GM23338 (cell line): ENCODE measurements around the gene TNFRSF17. TPM values are rescaled to one million over a fixed set of nuclear protein-coding genes. Genes with fewer than 3 reads are reported as not detected.

Experiments used
- ATAC-seq: fragments of 200-7000 bp; cut with Tn5 transposase; 3 replicates; pipeline ENCODE4 v1.9.1; 2020
- DNase-seq: peaks from one replicate; pipeline ENCODE4 v3.0.0-alpha.2; 2015; ENCODE audit warnings: low spot score
- H2AFZ ChIP-seq: fragments of 200-600 bp; sonication (generic); 2 replicates; pipeline ENCODE4 v1.8.0; 2016; ENCODE audit warnings: antibody characterized with exemption, mild to moderate bottlenecking, moderate library complexity
- H3F3A ChIP-seq: fragments of 200-600 bp; sonication (generic); replicated peaks from 2 replicates; pipeline ENCODE4 v1.8.0; 2017; ENCODE audit warnings: antibody characterized with exemption, mixed run types, low read depth
- H3K27ac ChIP-seq: fragments of 200-600 bp; sonication (generic); 2 replicates; pipeline ENCODE4 v1.6.1; 2016; ENCODE audit warnings: low read depth
- H3K27me3 ChIP-seq: fragments of 200-600 bp; sonication (generic); 2 replicates; pipeline ENCODE4 v1.8.0; 2016; ENCODE audit warnings: mild to moderate bottlenecking, mixed run types, moderate library complexity; ENCODE audit not compliant: insufficient read depth
- H3K36me3 ChIP-seq: fragments of 200-600 bp; sonication (generic); 2 replicates; pipeline ENCODE4 v1.8.0; 2016; ENCODE audit warnings: mild to moderate bottlenecking; ENCODE audit not compliant: insufficient read depth
- H3K4me1 ChIP-seq: fragments of 200-600 bp; sonication (generic); 2 replicates; pipeline ENCODE4 v1.8.0; 2016; ENCODE audit warnings: mild to moderate bottlenecking, moderate library complexity; ENCODE audit not compliant: insufficient read depth
- H3K4me2 ChIP-seq: fragments of 200-600 bp; sonication (generic); 2 replicates; pipeline ENCODE4 v1.7.1; 2017; ENCODE audit warnings: mixed run types
- H3K4me3 ChIP-seq: fragments of 200-600 bp; sonication (generic); 2 replicates; pipeline ENCODE4 v1.6.1; 2016; ENCODE audit warnings: mixed run types
- H3K79me2 ChIP-seq: fragments of 200-600 bp; sonication (generic); replicated peaks from 2 replicates; pipeline ENCODE4 v1.8.0; 2017; ENCODE audit warnings: mild to moderate bottlenecking; ENCODE audit not compliant: insufficient read depth
- H3K9me2 ChIP-seq: fragments of 200-600 bp; sonication (generic); 2 replicates; pipeline ENCODE4 v1.8.0; 2017; ENCODE audit not compliant: insufficient read depth
- H4K20me1 ChIP-seq: fragments of 200-600 bp; sonication (generic); replicated peaks from 2 replicates; pipeline ENCODE4 v1.8.0; 2017; ENCODE audit warnings: mild to moderate bottlenecking; ENCODE audit not compliant: insufficient read depth
- H3K27ac Mint-ChIP-seq: 2 replicates; pipeline ENCODE4 v1.8.0; 2020; ENCODE audit warnings: inconsistent platforms, mild to moderate bottlenecking, moderate library complexity, mixed read lengths
- H3K27me3 Mint-ChIP-seq: 3 replicates; pipeline ENCODE4 v1.8.0; 2022; ENCODE audit warnings: low read depth, mild to moderate bottlenecking, moderate library complexity, mixed read lengths, inconsistent platforms; ENCODE audit not compliant: insufficient read depth, poor library complexity
- H3K36me3 Mint-ChIP-seq: 3 replicates; pipeline ENCODE4 v1.8.0; 2021; ENCODE audit warnings: low read depth, mild to moderate bottlenecking, inconsistent platforms, moderate library complexity, mixed read lengths
- H3K4me1 Mint-ChIP-seq: 3 replicates; pipeline ENCODE4 v1.8.0; 2020; ENCODE audit warnings: mild to moderate bottlenecking, inconsistent platforms, mixed read lengths
- H3K4me3 Mint-ChIP-seq: 3 replicates; pipeline ENCODE4 v1.8.0; 2021; ENCODE audit warnings: moderate library complexity, mild to moderate bottlenecking, inconsistent platforms, mixed read lengths
- H3K9me3 Mint-ChIP-seq: 3 replicates; pipeline ENCODE4 v1.8.0; 2020; ENCODE audit warnings: moderate library complexity, mild to moderate bottlenecking, inconsistent platforms, mixed read lengths
- CREB1 ChIP-seq: fragments of 250-450 bp; sonication (Bioruptor Pico); IDR thresholded peaks from 2 replicates; pipeline ENCODE4 v1.5.0; 2020; ENCODE audit warnings: low read depth, mild to moderate bottlenecking, moderate library complexity
- EZH2 ChIP-seq: fragments of 200-600 bp; sonication (generic); IDR thresholded peaks from one replicate; pipeline ENCODE4 v1.8.0; 2017; ENCODE audit warnings: antibody characterized with exemption, mild to moderate bottlenecking, low read depth; ENCODE audit not compliant: unreplicated experiment
- EZH2phosphoT487 ChIP-seq: fragments of 200-600 bp; sonication (generic); IDR thresholded peaks from one replicate; pipeline ENCODE4 v1.8.1; 2018; ENCODE audit warnings: antibody characterized with exemption; ENCODE audit not compliant: unreplicated experiment
- JUNB ChIP-seq: IDR thresholded peaks from one replicate; pipeline ENCODE4 v1.6.1; 2016; ENCODE audit warnings: antibody characterized with exemption; ENCODE audit not compliant: unreplicated experiment
- NANOG ChIP-seq: IDR thresholded peaks from 2 replicates; pipeline ENCODE4 v1.6.1; 2016; ENCODE audit warnings: antibody characterized with exemption, borderline replicate concordance
- POLR2AphosphoS5 ChIP-seq: IDR thresholded peaks from 2 replicates; pipeline ENCODE4 v1.6.1; 2016; ENCODE audit warnings: antibody characterized with exemption, low read depth
- STAT1 ChIP-seq: IDR thresholded peaks from one replicate; pipeline ENCODE4 v1.6.1; 2016; ENCODE audit warnings: antibody characterized with exemption; ENCODE audit not compliant: unreplicated experiment
- ZNF114 ChIP-seq: fragments of 250-450 bp; sonication (Bioruptor Pico); IDR thresholded peaks from 2 replicates; pipeline ENCODE4 v1.5.0; 2020; ENCODE audit warnings: mild to moderate bottlenecking, moderate library complexity
- ZNF331 ChIP-seq: fragments of 250-450 bp; sonication (Bioruptor Pico); IDR thresholded peaks from 2 replicates; pipeline ENCODE4 v1.5.0; 2020; ENCODE audit warnings: low read depth, mild to moderate bottlenecking, moderate library complexity
- polyA plus RNA-seq: library from polyadenylated mRNA; unstranded; fragments of >200 nt; fragmentation: Nextera tagmentation; extraction: Ambion mirVana; gene quantifications from 2 replicates; pipeline ENCODE4 v1.2.1, GENCODE V29; 2016
- total RNA-seq: library from RNA; depleted of rRNA; stranded (reverse); fragments of >200 nt; shearing (Covaris generic); gene quantifications from 2 replicates; pipeline ENCODE4 v1.2.3, GENCODE V29; 2014
- TF ChIP-seq, protein P1 (sequence below): IDR thresholded peaks from 2 replicates; pipeline ENCODE4 v1.6.1; 2016; ENCODE audit warnings: antibody characterized with exemption
- TF ChIP-seq, protein P2 (sequence below): IDR thresholded peaks from one replicate; pipeline ENCODE4 v1.6.1; 2018; ENCODE audit warnings: antibody characterized with exemption; ENCODE audit not compliant: unreplicated experiment
- TF ChIP-seq, protein P3 (sequence below): fragments of 250-450 bp; sonication (Bioruptor Pico); IDR thresholded peaks from 2 replicates; pipeline ENCODE4 v1.5.0; 2020; ENCODE audit warnings: mild to moderate bottlenecking, moderate library complexity
- TF ChIP-seq, protein P4 (sequence below), 2 experiments: fragments of 200-600 bp in 1 of 2; sonication (generic) in 1 of 2; conservative IDR thresholded peaks; 2 replicates each; pipeline versions ENCODE4 v1.5.1 to v1.6.1; 2016 to 2017; ENCODE audit warnings: antibody characterized with exemption in 2 of 2, low read depth in 2 of 2, mild to moderate bottlenecking in 2 of 2, moderate library complexity in 1 of 2

The TNFRSF17 gene
- total and polyA plus RNA-seq, 2 experiments from 2014 or later, result not detected

DNA sequence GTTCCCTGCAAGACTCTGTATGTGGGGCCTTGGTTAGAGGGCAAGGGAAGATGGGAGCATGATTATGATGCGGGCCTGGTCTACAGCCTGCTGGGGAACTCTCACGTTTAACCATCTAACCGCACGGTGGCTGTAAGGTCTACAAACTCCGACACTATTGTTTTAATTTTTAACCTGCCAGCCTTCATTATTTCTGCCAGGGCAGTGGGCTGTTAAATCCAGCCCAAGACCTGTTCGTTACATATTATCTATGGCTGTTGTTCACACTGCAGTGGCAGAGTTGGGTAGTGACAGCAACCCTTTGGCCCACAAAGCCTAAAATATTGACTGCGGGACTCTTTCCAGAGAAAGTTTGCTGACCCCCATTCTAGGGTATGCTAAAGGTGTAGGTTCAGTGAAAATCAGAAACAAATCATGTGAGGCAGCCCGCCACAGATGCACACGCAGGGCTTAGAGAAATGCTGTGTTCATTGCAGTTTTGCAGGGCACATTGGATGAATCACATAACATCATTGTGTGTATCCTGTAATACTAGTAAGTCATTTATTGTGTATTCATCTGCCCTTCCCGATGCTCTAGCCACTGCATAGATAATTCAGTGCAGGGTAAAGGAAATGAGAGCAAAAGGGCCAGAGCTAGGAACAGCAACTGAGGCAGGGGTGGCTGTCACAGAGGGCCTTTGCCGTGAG lies 25.8 kb downstream of the TNFRSF17 start:
- 0 out of 2 replicates have a peak, but pooled peaks cover 4% of the 10 kb centered on the region for H3K4me1 ChIP-seq
- Mint-ChIP-seq H3K36me3 (no peaks in the 10 kb centered on the region), H3K9me3 (no peaks in the 10 kb centered on the region), H3K4me1 (peaks cover 10% of the 10 kb centered on the region), H3K27ac (no peak overlapping the region), H3K27me3 (peaks cover 1% of the 10 kb centered on the region), H3K4me3 (no peak overlapping the region)
- H2AFZ ChIP-seq, result no peak overlapping the region
- no peaks in the 10 kb centered on the region for H3F3A ChIP-seq
- no peaks in the 10 kb centered on the region; the same call in 1 of the 2 replicates for H3K79me2 ChIP-seq
- no peak overlapping the region for H3K4me2 ChIP-seq
- no peaks in the 10 kb centered on the region for H3K36me3 ChIP-seq
- no peaks in the 10 kb centered on the region for H3K27me3 ChIP-seq
- TF ChIP-seq EZH2 (no peak), CREB1 (no peak), NANOG (no peak), JUNB (no peak), EZH2phosphoT487 (no peak), ZNF331 (CRISPR knock-in tag) (no peak), ZNF114 (CRISPR knock-in tag) (no peak), POLR2AphosphoS5 (no peak), STAT1 (no peak)
- TF ChIP-seq, protein P1, sequence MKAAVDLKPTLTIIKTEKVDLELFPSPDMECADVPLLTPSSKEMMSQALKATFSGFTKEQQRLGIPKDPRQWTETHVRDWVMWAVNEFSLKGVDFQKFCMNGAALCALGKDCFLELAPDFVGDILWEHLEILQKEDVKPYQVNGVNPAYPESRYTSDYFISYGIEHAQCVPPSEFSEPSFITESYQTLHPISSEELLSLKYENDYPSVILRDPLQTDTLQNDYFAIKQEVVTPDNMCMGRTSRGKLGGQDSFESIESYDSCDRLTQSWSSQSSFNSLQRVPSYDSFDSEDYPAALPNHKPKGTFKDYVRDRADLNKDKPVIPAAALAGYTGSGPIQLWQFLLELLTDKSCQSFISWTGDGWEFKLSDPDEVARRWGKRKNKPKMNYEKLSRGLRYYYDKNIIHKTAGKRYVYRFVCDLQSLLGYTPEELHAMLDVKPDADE, result no peak
- TF ChIP-seq, protein P2, sequence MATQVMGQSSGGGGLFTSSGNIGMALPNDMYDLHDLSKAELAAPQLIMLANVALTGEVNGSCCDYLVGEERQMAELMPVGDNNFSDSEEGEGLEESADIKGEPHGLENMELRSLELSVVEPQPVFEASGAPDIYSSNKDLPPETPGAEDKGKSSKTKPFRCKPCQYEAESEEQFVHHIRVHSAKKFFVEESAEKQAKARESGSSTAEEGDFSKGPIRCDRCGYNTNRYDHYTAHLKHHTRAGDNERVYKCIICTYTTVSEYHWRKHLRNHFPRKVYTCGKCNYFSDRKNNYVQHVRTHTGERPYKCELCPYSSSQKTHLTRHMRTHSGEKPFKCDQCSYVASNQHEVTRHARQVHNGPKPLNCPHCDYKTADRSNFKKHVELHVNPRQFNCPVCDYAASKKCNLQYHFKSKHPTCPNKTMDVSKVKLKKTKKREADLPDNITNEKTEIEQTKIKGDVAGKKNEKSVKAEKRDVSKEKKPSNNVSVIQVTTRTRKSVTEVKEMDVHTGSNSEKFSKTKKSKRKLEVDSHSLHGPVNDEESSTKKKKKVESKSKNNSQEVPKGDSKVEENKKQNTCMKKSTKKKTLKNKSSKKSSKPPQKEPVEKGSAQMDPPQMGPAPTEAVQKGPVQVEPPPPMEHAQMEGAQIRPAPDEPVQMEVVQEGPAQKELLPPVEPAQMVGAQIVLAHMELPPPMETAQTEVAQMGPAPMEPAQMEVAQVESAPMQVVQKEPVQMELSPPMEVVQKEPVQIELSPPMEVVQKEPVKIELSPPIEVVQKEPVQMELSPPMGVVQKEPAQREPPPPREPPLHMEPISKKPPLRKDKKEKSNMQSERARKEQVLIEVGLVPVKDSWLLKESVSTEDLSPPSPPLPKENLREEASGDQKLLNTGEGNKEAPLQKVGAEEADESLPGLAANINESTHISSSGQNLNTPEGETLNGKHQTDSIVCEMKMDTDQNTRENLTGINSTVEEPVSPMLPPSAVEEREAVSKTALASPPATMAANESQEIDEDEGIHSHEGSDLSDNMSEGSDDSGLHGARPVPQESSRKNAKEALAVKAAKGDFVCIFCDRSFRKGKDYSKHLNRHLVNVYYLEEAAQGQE, result no peak
- TF ChIP-seq, protein P3, sequence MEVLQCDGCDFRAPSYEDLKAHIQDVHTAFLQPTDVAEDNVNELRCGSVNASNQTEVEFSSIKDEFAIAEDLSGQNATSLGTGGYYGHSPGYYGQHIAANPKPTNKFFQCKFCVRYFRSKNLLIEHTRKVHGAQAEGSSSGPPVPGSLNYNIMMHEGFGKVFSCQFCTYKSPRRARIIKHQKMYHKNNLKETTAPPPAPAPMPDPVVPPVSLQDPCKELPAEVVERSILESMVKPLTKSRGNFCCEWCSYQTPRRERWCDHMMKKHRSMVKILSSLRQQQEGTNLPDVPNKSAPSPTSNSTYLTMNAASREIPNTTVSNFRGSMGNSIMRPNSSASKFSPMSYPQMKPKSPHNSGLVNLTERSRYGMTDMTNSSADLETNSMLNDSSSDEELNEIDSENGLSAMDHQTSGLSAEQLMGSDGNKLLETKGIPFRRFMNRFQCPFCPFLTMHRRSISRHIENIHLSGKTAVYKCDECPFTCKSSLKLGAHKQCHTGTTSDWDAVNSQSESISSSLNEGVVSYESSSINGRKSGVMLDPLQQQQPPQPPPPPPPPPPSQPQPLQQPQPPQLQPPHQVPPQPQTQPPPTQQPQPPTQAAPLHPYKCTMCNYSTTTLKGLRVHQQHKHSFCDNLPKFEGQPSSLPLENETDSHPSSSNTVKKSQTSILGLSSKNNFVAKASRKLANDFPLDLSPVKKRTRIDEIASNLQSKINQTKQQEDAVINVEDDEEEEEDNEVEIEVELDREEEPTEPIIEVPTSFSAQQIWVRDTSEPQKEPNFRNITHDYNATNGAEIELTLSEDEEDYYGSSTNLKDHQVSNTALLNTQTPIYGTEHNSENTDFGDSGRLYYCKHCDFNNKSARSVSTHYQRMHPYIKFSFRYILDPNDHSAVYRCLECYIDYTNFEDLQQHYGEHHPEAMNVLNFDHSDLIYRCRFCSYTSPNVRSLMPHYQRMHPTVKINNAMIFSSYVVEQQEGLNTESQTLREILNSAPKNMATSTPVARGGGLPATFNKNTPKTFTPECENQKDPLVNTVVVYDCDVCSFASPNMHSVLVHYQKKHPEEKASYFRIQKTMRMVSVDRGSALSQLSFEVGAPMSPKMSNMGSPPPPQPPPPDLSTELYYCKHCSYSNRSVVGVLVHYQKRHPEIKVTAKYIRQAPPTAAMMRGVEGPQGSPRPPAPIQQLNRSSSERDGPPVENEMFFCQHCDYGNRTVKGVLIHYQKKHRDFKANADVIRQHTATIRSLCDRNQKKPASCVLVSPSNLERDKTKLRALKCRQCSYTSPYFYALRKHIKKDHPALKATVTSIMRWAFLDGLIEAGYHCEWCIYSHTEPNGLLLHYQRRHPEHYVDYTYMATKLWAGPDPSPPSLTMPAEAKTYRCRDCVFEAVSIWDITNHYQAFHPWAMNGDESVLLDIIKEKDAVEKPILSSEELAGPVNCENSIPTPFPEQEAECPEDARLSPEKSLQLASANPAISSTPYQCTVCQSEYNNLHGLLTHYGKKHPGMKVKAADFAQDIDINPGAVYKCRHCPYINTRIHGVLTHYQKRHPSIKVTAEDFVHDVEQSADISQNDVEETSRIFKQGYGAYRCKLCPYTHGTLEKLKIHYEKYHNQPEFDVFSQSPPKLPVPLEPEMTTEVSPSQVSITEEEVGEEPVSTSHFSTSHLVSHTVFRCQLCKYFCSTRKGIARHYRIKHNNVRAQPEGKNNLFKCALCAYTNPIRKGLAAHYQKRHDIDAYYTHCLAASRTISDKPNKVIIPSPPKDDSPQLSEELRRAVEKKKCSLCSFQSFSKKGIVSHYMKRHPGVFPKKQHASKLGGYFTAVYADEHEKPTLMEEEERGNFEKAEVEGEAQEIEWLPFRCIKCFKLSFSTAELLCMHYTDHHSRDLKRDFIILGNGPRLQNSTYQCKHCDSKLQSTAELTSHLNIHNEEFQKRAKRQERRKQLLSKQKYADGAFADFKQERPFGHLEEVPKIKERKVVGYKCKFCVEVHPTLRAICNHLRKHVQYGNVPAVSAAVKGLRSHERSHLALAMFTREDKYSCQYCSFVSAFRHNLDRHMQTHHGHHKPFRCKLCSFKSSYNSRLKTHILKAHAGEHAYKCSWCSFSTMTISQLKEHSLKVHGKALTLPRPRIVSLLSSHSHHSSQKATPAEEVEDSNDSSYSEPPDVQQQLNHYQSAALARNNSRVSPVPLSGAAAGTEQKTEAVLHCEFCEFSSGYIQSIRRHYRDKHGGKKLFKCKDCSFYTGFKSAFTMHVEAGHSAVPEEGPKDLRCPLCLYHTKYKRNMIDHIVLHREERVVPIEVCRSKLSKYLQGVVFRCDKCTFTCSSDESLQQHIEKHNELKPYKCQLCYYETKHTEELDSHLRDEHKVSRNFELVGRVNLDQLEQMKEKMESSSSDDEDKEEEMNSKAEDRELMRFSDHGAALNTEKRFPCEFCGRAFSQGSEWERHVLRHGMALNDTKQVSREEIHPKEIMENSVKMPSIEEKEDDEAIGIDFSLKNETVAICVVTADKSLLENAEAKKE (CRISPR knock-in tag), result no peak
- TF ChIP-seq, protein P4, sequence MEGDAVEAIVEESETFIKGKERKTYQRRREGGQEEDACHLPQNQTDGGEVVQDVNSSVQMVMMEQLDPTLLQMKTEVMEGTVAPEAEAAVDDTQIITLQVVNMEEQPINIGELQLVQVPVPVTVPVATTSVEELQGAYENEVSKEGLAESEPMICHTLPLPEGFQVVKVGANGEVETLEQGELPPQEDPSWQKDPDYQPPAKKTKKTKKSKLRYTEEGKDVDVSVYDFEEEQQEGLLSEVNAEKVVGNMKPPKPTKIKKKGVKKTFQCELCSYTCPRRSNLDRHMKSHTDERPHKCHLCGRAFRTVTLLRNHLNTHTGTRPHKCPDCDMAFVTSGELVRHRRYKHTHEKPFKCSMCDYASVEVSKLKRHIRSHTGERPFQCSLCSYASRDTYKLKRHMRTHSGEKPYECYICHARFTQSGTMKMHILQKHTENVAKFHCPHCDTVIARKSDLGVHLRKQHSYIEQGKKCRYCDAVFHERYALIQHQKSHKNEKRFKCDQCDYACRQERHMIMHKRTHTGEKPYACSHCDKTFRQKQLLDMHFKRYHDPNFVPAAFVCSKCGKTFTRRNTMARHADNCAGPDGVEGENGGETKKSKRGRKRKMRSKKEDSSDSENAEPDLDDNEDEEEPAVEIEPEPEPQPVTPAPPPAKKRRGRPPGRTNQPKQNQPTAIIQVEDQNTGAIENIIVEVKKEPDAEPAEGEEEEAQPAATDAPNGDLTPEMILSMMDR (conservative IDR thresholded peaks at IDR 0.05; ENCODE audit: low read depth in 2 of 2), result no peak
- ATAC-seq (no peak), DNase-seq (no peak)
- no peak overlapping the region for H3K4me3 ChIP-seq
- no peaks in the 10 kb centered on the region for H4K20me1 ChIP-seq
- H3K27ac ChIP-seq, result no peak overlapping the region
- H3K9me2 ChIP-seq, result no peaks in the 10 kb centered on the region
